Measurements from ENCODE around the gene GMDS. TPM values are rescaled to one million over a fixed set of nuclear protein-coding genes. Genes with fewer than 3 reads are reported as not detected.
A peak's percentile ranks its signal among the peaks of the same experiment; 100 is the strongest.

Gene GMDS
- total RNA-seq, 6 experiments from 2014 or later: 13.2 to 18.0 (median 14.7) TPM

- no peaks in the 10 kb centered on the region for H3K27me3 Mint-ChIP-seq (ENCODE audit: insufficient read depth)
- H3K4me1 Mint-ChIP-seq (ENCODE audit: low read depth): peaks cover 19% of the 10 kb centered on the region
- no peaks in the 10 kb centered on the region for H3K9me3 Mint-ChIP-seq
- no peak for DNase-seq
- TF ChIP-seq, protein P1, sequence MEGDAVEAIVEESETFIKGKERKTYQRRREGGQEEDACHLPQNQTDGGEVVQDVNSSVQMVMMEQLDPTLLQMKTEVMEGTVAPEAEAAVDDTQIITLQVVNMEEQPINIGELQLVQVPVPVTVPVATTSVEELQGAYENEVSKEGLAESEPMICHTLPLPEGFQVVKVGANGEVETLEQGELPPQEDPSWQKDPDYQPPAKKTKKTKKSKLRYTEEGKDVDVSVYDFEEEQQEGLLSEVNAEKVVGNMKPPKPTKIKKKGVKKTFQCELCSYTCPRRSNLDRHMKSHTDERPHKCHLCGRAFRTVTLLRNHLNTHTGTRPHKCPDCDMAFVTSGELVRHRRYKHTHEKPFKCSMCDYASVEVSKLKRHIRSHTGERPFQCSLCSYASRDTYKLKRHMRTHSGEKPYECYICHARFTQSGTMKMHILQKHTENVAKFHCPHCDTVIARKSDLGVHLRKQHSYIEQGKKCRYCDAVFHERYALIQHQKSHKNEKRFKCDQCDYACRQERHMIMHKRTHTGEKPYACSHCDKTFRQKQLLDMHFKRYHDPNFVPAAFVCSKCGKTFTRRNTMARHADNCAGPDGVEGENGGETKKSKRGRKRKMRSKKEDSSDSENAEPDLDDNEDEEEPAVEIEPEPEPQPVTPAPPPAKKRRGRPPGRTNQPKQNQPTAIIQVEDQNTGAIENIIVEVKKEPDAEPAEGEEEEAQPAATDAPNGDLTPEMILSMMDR (IDR thresholded peaks at IDR 0.05): no peak
- H3K36me3 Mint-ChIP-seq (ENCODE audit: low read depth): peaks cover 23% of the 10 kb centered on the region
- H3K4me3 Mint-ChIP-seq: no peak overlapping the region
- H3K27ac Mint-ChIP-seq: no peak overlapping the region
Observed at GRCh38 chr6:2270054-2270453, 24.6 kb upstream of the GMDS start.

GRCh38 chr6:2266841-2267240, 21.4 kb upstream of the GMDS start:
- no peak for DNase-seq
- TF ChIP-seq, protein P1 (IDR thresholded peaks at IDR 0.05): no peak
- no peak overlapping the region for H3K27ac Mint-ChIP-seq
- no peaks in the 10 kb centered on the region for H3K9me3 Mint-ChIP-seq
- peaks cover 11% of the 10 kb centered on the region; the same call in 1 of the 2 replicates for H3K36me3 Mint-ChIP-seq (ENCODE audit: low read depth)
- H3K4me3 Mint-ChIP-seq: no peak overlapping the region
- H3K4me1 Mint-ChIP-seq (ENCODE audit: low read depth): peaks cover 18% of the 10 kb centered on the region
- H3K27me3 Mint-ChIP-seq (ENCODE audit: insufficient read depth): no peaks in the 10 kb centered on the region; the same call in 1 of the 2 replicates

DNA sequence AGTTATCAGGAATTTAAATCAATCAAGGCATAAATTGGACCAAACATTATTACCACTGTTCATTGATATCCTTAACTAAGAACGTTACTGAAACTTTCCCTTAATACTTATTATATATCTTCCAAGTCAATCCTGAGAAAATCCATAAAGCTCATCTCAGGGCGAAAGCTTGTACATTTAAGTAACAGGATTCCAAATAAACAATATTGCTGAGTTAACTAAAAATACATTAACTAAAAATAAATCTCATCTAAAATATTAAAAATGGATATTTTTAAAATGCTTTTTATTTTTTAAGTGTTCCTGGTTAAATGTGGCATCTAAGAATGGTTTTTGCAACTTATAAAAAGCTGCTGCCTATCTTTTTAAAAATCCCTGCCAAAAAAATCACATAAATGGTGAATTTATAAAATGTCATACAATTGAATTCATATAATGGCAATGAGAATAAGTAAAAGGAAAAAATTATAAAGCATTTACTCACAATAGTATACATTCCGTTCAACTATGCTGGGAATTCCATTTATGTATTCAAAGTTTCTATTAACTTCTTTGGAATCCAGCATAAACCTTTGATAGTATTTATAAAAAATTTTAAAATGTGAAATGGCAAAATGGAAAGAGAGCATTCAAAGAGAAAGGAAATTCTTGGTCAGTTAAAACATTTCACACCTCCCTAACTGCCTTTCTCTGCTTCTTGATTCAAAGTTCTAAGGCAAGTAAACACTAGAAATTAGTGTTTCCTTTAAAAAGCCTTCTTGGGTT, 20.8 kb upstream of the GMDS start:
- peaks cover 18% of the 10 kb centered on the region for H3K4me1 Mint-ChIP-seq (ENCODE audit: low read depth)
- H3K4me3 Mint-ChIP-seq: no peak overlapping the region
- no peak overlapping the region for H3K27ac Mint-ChIP-seq
- peaks cover 11% of the 10 kb centered on the region; the same call in 1 of the 2 replicates for H3K36me3 Mint-ChIP-seq (ENCODE audit: low read depth)
- TF ChIP-seq, protein P1 (IDR thresholded peaks at IDR 0.05): no peak
- H3K9me3 Mint-ChIP-seq: no peaks in the 10 kb centered on the region
- no peak for DNase-seq
- no peaks in the 10 kb centered on the region; the same call in 1 of the 2 replicates for H3K27me3 Mint-ChIP-seq (ENCODE audit: insufficient read depth)

GRCh38 chr6:2264932-2265331, 19.5 kb upstream of the GMDS start:
- H3K27ac Mint-ChIP-seq: no peak overlapping the region
- peak; percentile 4 for DNase-seq
- TF ChIP-seq, protein P1 (IDR thresholded peaks at IDR 0.05): no peak
- H3K27me3 Mint-ChIP-seq (ENCODE audit: insufficient read depth): no peaks in the 10 kb centered on the region; the same call in 1 of the 2 replicates
- peaks cover 5% of the 10 kb centered on the region; the same call in 1 of the 2 replicates for H3K36me3 Mint-ChIP-seq (ENCODE audit: low read depth)
- H3K4me3 Mint-ChIP-seq: no peak overlapping the region
- peaks cover 18% of the 10 kb centered on the region for H3K4me1 Mint-ChIP-seq (ENCODE audit: low read depth)
- H3K9me3 Mint-ChIP-seq: no peaks in the 10 kb centered on the region

DNA sequence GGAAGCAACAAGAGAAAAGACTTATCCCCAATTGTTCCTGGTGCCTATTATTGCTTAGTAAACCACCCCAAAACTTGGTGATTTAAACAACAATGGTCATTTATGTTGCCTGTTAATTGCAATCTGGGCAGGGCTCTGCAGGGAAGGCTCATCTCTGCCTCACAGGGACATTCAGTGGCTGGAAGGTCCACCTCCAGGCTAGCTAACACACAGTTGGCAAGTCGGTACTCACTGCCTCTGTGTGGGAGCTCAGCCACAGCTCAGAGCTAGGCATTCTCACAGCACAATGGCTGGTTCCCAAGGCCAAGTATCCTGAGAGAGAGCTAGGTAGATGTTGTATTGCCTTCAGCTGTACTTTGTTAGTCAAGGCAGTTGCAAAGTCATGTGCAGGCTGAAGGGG, 18.5 kb upstream of the GMDS start:
- peaks cover 5% of the 10 kb centered on the region; the same call in 1 of the 2 replicates for H3K36me3 Mint-ChIP-seq (ENCODE audit: low read depth)
- TF ChIP-seq, protein P1 (IDR thresholded peaks at IDR 0.05): no peak
- H3K27me3 Mint-ChIP-seq (ENCODE audit: insufficient read depth): no peaks in the 10 kb centered on the region; the same call in 1 of the 2 replicates
- DNase-seq: no peak
- no peak overlapping the region for H3K27ac Mint-ChIP-seq
- no peak overlapping the region for H3K4me3 Mint-ChIP-seq
- no peaks in the 10 kb centered on the region for H3K9me3 Mint-ChIP-seq
- H3K4me1 Mint-ChIP-seq (ENCODE audit: low read depth): peaks cover 18% of the 10 kb centered on the region
